ENCODE measurements around the gene R3HDM2.

The R3HDM2 gene

DNA sequence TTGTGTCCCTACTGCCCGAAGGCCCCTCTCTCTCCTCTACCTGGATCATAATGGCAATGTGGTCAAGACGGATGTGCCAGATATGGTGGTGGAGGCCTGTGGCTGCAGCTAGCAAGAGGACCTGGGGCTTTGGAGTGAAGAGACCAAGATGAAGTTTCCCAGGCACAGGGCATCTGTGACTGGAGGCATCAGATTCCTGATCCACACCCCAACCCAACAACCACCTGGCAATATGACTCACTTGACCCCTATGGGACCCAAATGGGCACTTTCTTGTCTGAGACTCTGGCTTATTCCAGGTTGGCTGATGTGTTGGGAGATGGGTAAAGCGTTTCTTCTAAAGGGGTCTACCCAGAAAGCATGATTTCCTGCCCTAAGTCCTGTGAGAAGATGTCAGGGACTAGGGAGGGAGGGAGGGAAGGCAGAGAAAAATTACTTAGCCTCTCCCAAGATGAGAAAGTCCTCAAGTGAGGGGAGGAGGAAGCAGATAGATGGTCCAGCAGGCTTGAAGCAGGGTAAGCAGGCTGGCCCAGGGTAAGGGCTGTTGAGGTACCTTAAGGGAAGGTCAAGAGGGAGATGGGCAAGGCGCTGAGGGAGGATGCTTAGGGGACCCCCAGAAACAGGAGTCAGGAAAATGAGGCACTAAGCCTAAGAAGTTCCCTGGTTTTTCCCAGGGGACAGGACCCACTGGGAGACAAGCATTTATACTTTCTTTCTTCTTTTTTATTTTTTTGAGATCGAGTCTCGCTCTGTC lies 26.1 kb upstream of the R3HDM2 start:
- intact Hi-C loops (cut with DNase I; ENCODE audit: low total_unique reads): no loop called here
- no peak overlapping the region for H3K27ac ChIP-seq
- no peak for DNase-seq
- H3K9me3 ChIP-seq: no peaks in the 10 kb centered on the region
- H3K4me1 ChIP-seq: peaks cover 0 to 40% (median 31%) of the 10 kb centered on the region in 4 donors
- H3K27me3 ChIP-seq: peaks cover 0 to 3% of the 10 kb centered on the region in 2 donors
- H3K4me3 ChIP-seq: no peak overlapping the region
- H3K36me3 ChIP-seq: no peaks in the 10 kb centered on the region
- TF ChIP-seq, protein P1, sequence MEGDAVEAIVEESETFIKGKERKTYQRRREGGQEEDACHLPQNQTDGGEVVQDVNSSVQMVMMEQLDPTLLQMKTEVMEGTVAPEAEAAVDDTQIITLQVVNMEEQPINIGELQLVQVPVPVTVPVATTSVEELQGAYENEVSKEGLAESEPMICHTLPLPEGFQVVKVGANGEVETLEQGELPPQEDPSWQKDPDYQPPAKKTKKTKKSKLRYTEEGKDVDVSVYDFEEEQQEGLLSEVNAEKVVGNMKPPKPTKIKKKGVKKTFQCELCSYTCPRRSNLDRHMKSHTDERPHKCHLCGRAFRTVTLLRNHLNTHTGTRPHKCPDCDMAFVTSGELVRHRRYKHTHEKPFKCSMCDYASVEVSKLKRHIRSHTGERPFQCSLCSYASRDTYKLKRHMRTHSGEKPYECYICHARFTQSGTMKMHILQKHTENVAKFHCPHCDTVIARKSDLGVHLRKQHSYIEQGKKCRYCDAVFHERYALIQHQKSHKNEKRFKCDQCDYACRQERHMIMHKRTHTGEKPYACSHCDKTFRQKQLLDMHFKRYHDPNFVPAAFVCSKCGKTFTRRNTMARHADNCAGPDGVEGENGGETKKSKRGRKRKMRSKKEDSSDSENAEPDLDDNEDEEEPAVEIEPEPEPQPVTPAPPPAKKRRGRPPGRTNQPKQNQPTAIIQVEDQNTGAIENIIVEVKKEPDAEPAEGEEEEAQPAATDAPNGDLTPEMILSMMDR (IDR thresholded peaks at IDR 0.05): no peak

DNA sequence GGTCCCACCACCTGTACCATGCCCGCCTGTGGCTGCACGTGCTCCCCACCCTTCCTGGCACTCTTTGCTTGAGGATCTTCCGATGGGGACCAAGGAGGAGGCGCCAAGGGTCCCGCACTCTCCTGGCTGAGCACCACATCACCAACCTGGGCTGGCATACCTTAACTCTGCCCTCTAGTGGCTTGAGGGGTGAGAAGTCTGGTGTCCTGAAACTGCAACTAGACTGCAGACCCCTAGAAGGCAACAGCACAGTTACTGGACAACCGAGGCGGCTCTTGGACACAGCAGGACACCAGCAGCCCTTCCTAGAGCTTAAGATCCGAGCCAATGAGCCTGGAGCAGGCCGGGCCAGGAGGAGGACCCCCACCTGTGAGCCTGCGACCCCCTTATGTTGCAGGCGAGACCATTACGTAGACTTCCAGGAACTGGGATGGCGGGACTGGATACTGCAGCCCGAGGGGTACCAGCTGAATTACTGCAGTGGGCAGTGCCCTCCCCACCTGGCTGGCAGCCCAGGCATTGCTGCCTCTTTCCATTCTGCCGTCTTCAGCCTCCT lies 25.4 kb upstream of the R3HDM2 start:
- Histone ChIP-seq H3K36me3 (no peaks in the 10 kb centered on the region), H3K27me3 (peaks cover 0 to 3% of the 10 kb centered on the region in 2 donors), H3K4me3 (no peak overlapping the region), H3K4me1 (peaks cover 0 to 38% (median 32%) of the 10 kb centered on the region in 4 donors), H3K27ac (no peak overlapping the region), H3K9me3 (no peaks in the 10 kb centered on the region)
- DNase-seq: no peak
- TF ChIP-seq, protein P1 (IDR thresholded peaks at IDR 0.05): peak in 1 of 2 experiments; percentile 18
- intact Hi-C loops (cut with DNase I; ENCODE audit: low total_unique reads): no loop called here

GRCh38 chr12:57455374-57456144 lies 24.7 kb upstream of the R3HDM2 start:
- DNase-seq: no peak
- Histone ChIP-seq H3K36me3 (no peaks in the 10 kb centered on the region), H3K4me1 (peaks cover 0 to 33% (median 28%) of the 10 kb centered on the region in 4 donors), H3K4me3 (no peak overlapping the region), H3K27ac (no peak overlapping the region), H3K9me3 (no peaks in the 10 kb centered on the region), H3K27me3 (peaks cover 0 to 3% of the 10 kb centered on the region in 2 donors)
- intact Hi-C loops (cut with DNase I; ENCODE audit: low total_unique reads): no loop called here
- TF ChIP-seq, protein P1 (IDR thresholded peaks at IDR 0.05): no peak

- H3K36me3 ChIP-seq: no peaks in the 10 kb centered on the region
- H3K27me3 ChIP-seq: peaks cover 0 to 3% of the 10 kb centered on the region in 2 donors
- peaks cover 0 to 25% (median 20%) of the 10 kb centered on the region in 4 donors for H3K4me1 ChIP-seq
- intact Hi-C loops (cut with DNase I; ENCODE audit: low total_unique reads): loop anchor here (5.0 kb wide), 2 partner anchors 187 to 332 kb away; no protein-coding TSS in a partner anchor
- H3K9me3 ChIP-seq: no peaks in the 10 kb centered on the region
- DNase-seq: no peak
- no peak within 1 kb of the TSS for H3K27ac ChIP-seq
- no peak within 1 kb of the TSS for H3K4me3 ChIP-seq
- TF ChIP-seq, protein P1 (IDR thresholded peaks at IDR 0.05): no peak
Measured at GRCh38 chr12:57454566-57455373, 23.9 kb upstream of the R3HDM2 start, which contains the start of gene INHBE. INHBE (plus strand) TSS chr12:57455307; CDS start chr12:57455537, 230 bp downstream.

GRCh38 chr12:57454213-57454565 lies 23.3 kb upstream of the R3HDM2 start:
- intact Hi-C loops (cut with DNase I; ENCODE audit: low total_unique reads): loop anchor here (5.0 kb wide), 2 partner anchors 187 to 332 kb away; no protein-coding TSS in a partner anchor
- no peaks in the 10 kb centered on the region for H3K9me3 ChIP-seq
- H3K27ac ChIP-seq: no peak overlapping the region
- H3K4me3 ChIP-seq: no peak overlapping the region
- H3K36me3 ChIP-seq: no peaks in the 10 kb centered on the region
- TF ChIP-seq, protein P1 (IDR thresholded peaks at IDR 0.05): no peak
- peaks cover 0 to 25% (median 20%) of the 10 kb centered on the region in 4 donors for H3K4me1 ChIP-seq
- no peak for DNase-seq
- peaks cover 0 to 3% of the 10 kb centered on the region in 2 donors for H3K27me3 ChIP-seq

All from tibial artery (tissue), 4 donors.